Activated CD4-positive, alpha-beta T cell treated with anti-CD3 and anti-CD28 coated beads, Interleukin-2, amount 10 ng/mL, durations not matched to agents 7 days and 5 days (primary cell): ENCODE data around the gene SLC22A4. TPM values are rescaled to one million over a fixed set of nuclear protein-coding genes. Genes with fewer than 3 reads are reported as not detected.

Source experiments
- CTCF ChIA-PET: fragments of 350-600 bp; sonication (Branson Sonifier 250); formaldehyde crosslinking; loops from one replicate; lab custom pipeline; 2021; ENCODE audit warnings: antibody characterized with exemption; lab: Charles Lee
- POLR2A ChIA-PET: fragments of 350-600 bp; sonication (Branson Sonifier 250); formaldehyde crosslinking; loops from one replicate; lab custom pipeline; 2021; ENCODE audit warnings: antibody characterized with exemption; lab: Charles Lee
- DNase-seq: peaks from one replicate; pipeline ENCODE4 v3.0.0-alpha.2; 2020
- H3K27ac Mint-ChIP-seq: one replicate; pipeline ENCODE4 v1.8.0; 2021; ENCODE audit warnings: mild to moderate bottlenecking, moderate library complexity, mixed read lengths
- H3K27me3 Mint-ChIP-seq: one replicate; pipeline ENCODE4 v1.8.0; 2021; ENCODE audit warnings: mixed read lengths
- H3K36me3 Mint-ChIP-seq: one replicate; pipeline ENCODE4 v1.8.0; 2021; ENCODE audit warnings: low read depth, mixed read lengths
- H3K4me1 Mint-ChIP-seq: one replicate; pipeline ENCODE4 v1.8.0; 2021; ENCODE audit warnings: mixed read lengths
- H3K4me3 Mint-ChIP-seq: one replicate; pipeline ENCODE4 v1.8.0; 2021; ENCODE audit warnings: mild to moderate bottlenecking, moderate library complexity, mixed read lengths
- H3K9me3 Mint-ChIP-seq: one replicate; pipeline ENCODE4 v1.8.0; 2021; ENCODE audit warnings: mixed read lengths
- total RNA-seq, 2 experiments: library from RNA; stranded (reverse); gene quantifications; one replicate each; pipeline ENCODE4 v1.2.3, GENCODE V29; 2021

SLC22A4 gene
- total RNA-seq, 2 experiments from 2014 or later = not detected

- ChIA-PET CTCF (interaction anchor here (0.8 to 8.3 kb wide), 5 partner anchors 10 to 436 kb away, joined by 3 to 147 read pairs (median 4); no protein-coding TSS in a partner anchor), POLR2A (no interaction called here)
- no peaks in the 10 kb centered on the region for H3K27me3 Mint-ChIP-seq
- H3K27ac Mint-ChIP-seq = peak overlapping the region; percentile 48
- H3K4me1 Mint-ChIP-seq = peaks cover 40% of the 10 kb centered on the region
- H3K9me3 Mint-ChIP-seq = no peaks in the 10 kb centered on the region
- H3K36me3 Mint-ChIP-seq = no peaks in the 10 kb centered on the region
- no peak for DNase-seq
- H3K4me3 Mint-ChIP-seq = no peak overlapping the region
Observed at GRCh38 chr5:132384506-132385050, 90.4 kb downstream of the SLC22A4 start.

DNA sequence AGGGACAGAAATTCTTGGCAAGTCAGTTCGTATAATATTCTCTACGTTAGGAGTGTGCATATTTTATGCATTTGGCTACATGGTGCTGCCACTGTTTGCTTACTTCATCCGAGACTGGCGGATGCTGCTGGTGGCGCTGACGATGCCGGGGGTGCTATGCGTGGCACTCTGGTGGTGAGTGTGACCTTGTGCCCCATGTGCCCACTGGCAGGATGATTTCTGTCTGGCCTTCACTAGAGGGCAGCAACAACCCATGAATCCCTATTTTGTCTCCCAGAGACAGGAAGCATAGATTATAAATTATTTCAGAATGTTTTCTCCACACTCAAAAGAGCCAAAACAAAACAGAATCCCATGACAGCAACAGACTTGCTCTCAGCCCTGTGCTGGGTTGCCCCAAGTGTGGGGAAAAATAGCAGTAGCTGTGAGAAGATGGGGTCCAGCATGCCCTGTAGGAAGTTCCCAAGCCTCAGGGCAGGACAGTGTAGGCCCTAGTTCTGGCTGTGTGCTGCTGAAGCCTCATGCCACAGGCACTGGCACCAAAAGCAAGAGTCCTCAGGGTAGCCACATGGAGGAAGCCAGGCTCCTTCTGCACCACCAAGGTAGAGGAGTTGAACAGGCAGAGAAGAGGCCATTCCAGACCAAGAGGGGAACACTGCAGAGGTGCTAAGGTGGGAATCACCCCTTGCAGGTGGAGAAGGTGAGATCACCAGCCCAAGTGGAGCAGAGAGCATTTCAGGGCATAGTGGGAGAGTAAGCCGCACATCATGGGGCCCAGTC, 91.3 kb downstream of the SLC22A4 start:
- Mint-ChIP-seq H3K36me3 (no peaks in the 10 kb centered on the region), H3K4me1 (peaks cover 49% of the 10 kb centered on the region), H3K4me3 (no peak overlapping the region), H3K27ac (peak overlapping the region; percentile 84), H3K27me3 (no peaks in the 10 kb centered on the region), H3K9me3 (no peaks in the 10 kb centered on the region)
- ChIA-PET POLR2A (no interaction called here), CTCF (interaction anchor here (1.1 to 8.3 kb wide), 13 partner anchors 10 to 699 kb away, joined by 3 to 147 read pairs (median 8); partner anchors contain the start of gene SLC22A5)
- peak; percentile 80 for DNase-seq

DNA sequence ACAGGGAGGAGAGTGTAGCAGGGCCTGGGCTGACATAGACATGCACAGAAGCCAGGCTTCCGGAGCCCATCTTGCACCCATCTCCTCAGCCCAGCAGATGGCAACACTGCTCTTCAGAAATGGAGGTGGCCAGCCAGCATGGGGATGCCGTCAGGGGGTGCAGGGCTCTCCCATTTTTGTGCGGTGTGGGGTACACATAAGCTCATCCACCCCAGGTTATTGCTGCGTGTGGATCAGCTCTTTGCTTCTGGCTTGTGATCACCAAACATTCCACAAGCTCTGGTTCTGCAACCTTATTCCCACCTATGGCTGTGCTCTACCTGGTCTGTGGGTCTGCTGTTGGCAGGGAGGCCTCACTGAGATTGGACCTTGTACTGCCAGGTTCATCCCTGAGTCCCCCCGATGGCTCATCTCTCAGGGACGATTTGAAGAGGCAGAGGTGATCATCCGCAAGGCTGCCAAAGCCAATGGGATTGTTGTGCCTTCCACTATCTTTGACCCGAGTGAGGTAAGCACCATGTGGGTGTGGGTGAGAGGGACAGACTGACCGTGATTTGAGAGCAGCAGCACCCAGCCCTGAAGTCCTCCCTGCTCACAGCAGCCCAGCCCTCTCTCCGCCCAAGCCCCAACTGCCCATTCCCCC, 92.6 kb downstream of the SLC22A4 start:
- H3K36me3 Mint-ChIP-seq = no peaks in the 10 kb centered on the region
- H3K4me3 Mint-ChIP-seq = no peak overlapping the region
- DNase-seq = peak; percentile 84
- ChIA-PET POLR2A (interaction anchor here (0.9 kb wide), 1 partner anchor 108 kb away, joined by 4 read pairs; no protein-coding TSS in a partner anchor), CTCF (interaction anchor here (0.5 to 8.3 kb wide), 40 partner anchors 9 to 771 kb away, joined by 3 to 147 read pairs (median 4); partner anchors contain the start of gene SLC22A5)
- H3K27me3 Mint-ChIP-seq = no peaks in the 10 kb centered on the region
- peak overlapping the region; percentile 86 for H3K27ac Mint-ChIP-seq
- peaks cover 57% of the 10 kb centered on the region for H3K4me1 Mint-ChIP-seq
- no peaks in the 10 kb centered on the region for H3K9me3 Mint-ChIP-seq

DNA sequence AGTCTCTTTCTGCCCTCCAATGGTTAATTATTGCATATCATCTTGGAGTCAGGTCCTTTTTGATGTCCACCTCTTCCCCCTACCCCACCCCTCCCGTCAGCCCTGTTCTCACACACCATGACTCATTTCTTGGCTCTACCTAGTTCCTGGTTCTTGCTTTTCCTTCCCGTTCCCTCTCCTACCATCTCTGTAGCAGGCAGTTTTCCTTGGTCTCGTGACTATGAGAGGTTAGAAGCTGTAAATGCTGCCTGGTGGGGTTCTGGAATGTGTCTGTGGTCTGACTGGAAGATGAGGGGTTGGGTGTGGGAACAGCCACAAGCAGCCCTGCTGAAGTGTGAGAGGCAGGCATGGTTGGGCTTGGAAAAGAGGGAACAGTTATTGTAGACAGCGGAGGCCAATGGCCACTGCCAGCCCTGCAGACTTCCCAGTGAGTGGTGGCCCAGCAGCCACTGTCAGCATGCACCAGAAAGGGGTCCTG, 93.5 kb downstream of the SLC22A4 start:
- H3K27ac Mint-ChIP-seq = peak overlapping the region; percentile 44
- no peak overlapping the region for H3K4me3 Mint-ChIP-seq
- POLR2A ChIA-PET = no interaction called here
- CTCF ChIA-PET = interaction anchor here (0.7 to 8.3 kb wide), 8 partner anchors 13 to 441 kb away, joined by 3 to 147 read pairs (median 8); partner anchors contain the start of gene SLC22A5
- no peaks in the 10 kb centered on the region for H3K27me3 Mint-ChIP-seq
- no peak for DNase-seq
- H3K9me3 Mint-ChIP-seq = no peaks in the 10 kb centered on the region
- H3K36me3 Mint-ChIP-seq = no peaks in the 10 kb centered on the region
- peaks cover 64% of the 10 kb centered on the region for H3K4me1 Mint-ChIP-seq

DNA sequence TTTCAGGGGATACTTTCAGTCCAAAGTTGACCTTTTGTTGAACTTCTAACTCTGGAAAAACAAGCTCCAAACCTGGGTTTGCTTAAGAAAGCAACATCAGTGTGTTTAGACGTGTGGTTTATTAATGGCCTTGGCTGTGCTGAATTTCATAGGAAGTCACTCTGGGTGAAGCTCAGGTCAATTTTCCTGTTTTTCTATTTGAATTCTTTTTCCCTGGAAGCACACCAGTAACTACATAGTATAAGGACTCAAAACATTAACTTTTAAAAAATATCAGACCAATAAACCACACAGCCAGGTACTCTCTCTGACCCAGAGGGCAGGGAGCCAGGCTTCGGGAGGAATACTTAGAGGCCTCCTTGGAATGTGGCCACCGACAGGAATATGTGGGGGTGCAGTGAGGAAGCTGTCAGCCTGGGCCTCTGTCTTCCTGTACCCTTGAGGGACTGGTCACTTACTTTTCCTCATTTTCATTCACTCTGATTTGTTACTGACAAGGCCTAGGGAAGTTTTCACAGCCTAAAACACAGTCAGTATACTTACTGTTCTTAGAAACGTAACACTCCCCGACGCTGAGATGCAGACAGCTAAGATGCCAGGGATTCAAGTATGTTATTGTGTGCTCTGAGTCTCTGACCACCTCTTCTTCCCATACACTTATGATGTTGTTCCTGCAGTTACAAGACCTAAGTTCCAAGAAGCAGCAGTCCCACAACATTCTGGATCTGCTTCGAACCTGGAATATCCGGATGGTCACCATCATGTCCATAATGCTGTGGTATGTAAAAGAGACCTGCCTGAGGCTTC, 94.3 kb downstream of the SLC22A4 start:
- CTCF ChIA-PET = interaction anchor here (0.7 to 8.3 kb wide), 2 partner anchors 114 to 137 kb away, joined by 4 to 147 read pairs; no protein-coding TSS in a partner anchor
- Mint-ChIP-seq H3K27me3 (no peaks in the 10 kb centered on the region), H3K4me3 (no peak overlapping the region), H3K4me1 (peaks cover 72% of the 10 kb centered on the region), H3K9me3 (no peaks in the 10 kb centered on the region), H3K27ac (no peak overlapping the region), H3K36me3 (no peaks in the 10 kb centered on the region)
- POLR2A ChIA-PET = no interaction called here
- DNase-seq = no peak

- no peak overlapping the region for H3K4me3 Mint-ChIP-seq
- POLR2A ChIA-PET = no interaction called here
- H3K9me3 Mint-ChIP-seq = no peaks in the 10 kb centered on the region
- H3K4me1 Mint-ChIP-seq = peaks cover 77% of the 10 kb centered on the region
- H3K36me3 Mint-ChIP-seq = no peaks in the 10 kb centered on the region
- H3K27ac Mint-ChIP-seq = no peak overlapping the region
- H3K27me3 Mint-ChIP-seq = no peaks in the 10 kb centered on the region
- DNase-seq = no peak
- CTCF ChIA-PET = interaction anchor here (8.3 kb wide), 1 partner anchor 113 kb away, joined by 147 read pairs; no protein-coding TSS in a partner anchor
Observed at GRCh38 chr5:132389051-132389331, 94.8 kb downstream of the SLC22A4 start.

DNA sequence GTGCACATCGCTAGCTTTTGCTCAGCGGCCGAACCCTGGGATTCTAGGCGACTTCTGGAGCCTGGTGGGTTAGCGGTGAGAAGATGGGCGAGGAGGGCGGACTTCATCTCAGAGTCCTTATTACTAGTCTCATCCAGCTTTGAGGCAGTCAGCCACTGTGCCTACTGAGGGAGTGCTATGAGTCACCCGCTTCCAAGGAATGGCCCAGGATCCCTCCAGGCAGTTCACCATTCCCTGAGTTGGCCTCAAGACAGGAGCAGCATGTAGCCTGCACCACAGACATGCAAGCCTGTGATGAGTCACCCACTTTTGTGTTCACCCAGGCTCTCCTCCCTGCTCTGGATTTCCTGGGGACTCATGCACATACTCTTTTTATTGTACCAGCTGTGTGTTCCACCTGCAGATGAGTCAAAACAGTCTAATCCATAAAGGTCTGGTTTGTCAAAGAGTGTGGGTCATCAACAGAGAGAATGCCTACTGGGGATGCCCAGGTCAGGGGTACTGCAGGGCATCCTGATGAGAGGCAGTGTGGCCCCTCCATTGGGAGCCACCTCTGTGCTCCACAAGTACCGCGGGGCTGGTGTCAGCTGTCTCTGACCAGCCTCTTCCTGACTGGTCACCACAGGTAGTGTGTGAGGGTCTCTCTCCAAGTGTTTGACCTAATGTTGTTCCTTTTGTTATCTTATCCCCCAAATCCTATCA, 95.5 kb downstream of the SLC22A4 start:
- no peaks in the 10 kb centered on the region for H3K27me3 Mint-ChIP-seq
- ChIA-PET CTCF (interaction anchor here (0.6 to 8.3 kb wide), 7 partner anchors 9 to 431 kb away, joined by 3 to 147 read pairs (median 3); no protein-coding TSS in a partner anchor), POLR2A (interaction anchor here (0.6 to 1.2 kb wide), 5 partner anchors 91 to 130 kb away, joined by 3 to 5 read pairs (median 3); no protein-coding TSS in a partner anchor)
- H3K36me3 Mint-ChIP-seq = peaks cover 5% of the 10 kb centered on the region
- no peaks in the 10 kb centered on the region for H3K9me3 Mint-ChIP-seq
- peaks cover 84% of the 10 kb centered on the region for H3K4me1 Mint-ChIP-seq
- H3K4me3 Mint-ChIP-seq = no peak overlapping the region
- peak overlapping the region; percentile 27 for H3K27ac Mint-ChIP-seq
- DNase-seq = no peak

- Mint-ChIP-seq H3K27ac (no peak overlapping the region), H3K4me1 (peaks cover 87% of the 10 kb centered on the region), H3K4me3 (no peak overlapping the region), H3K27me3 (no peaks in the 10 kb centered on the region), H3K36me3 (peaks cover 19% of the 10 kb centered on the region), H3K9me3 (no peaks in the 10 kb centered on the region)
- POLR2A ChIA-PET = no interaction called here
- DNase-seq = no peak
- CTCF ChIA-PET = interaction anchor here (0.7 to 8.3 kb wide), 4 partner anchors 48 to 137 kb away, joined by 3 to 147 read pairs (median 4); no protein-coding TSS in a partner anchor
Observed at GRCh38 chr5:132391247-132391646, 97.1 kb downstream of the SLC22A4 start.

DNA sequence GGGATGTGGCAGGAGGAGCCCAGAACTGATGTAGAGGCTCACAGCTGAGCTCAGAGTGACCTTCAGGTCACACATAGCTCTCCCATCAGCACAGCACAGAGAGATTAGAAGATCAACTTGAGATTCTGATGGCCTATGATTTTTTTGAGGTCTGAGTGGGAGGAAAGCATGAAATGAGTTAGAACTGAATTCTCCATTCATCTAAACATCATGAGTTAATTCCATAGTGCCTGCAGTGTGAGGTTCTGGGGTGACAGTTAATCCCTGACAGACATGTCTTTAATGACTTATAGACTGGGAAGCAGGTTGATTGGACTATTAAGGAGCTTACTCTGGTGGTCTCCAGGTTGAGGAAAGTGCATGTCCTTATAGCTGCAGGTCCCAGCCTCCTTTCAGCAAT, 97.7 kb downstream of the SLC22A4 start:
- no peaks in the 10 kb centered on the region for H3K27me3 Mint-ChIP-seq
- no peak for DNase-seq
- peak overlapping the region; percentile 51 for H3K27ac Mint-ChIP-seq
- ChIA-PET CTCF (interaction anchor here (0.7 to 8.3 kb wide), 2 partner anchors 19 to 110 kb away, joined by 3 to 147 read pairs; no protein-coding TSS in a partner anchor), POLR2A (no interaction called here)
- H3K36me3 Mint-ChIP-seq = peaks cover 21% of the 10 kb centered on the region
- peaks cover 87% of the 10 kb centered on the region for H3K4me1 Mint-ChIP-seq
- no peak overlapping the region for H3K4me3 Mint-ChIP-seq
- no peaks in the 10 kb centered on the region for H3K9me3 Mint-ChIP-seq

DNA sequence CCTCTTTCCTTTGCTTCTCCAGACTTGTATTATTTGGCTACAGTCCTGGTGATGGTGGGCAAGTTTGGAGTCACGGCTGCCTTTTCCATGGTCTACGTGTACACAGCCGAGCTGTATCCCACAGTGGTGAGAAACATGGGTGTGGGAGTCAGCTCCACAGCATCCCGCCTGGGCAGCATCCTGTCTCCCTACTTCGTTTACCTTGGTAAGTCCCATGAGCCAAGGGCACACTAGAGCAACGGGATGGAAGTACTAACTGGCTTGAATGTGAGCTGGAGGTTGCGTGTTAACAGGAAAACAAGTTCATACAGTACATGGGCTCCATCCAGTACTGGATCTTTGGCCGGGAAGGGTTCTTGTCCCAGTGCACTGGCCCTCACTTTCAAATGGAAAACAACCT, 98.2 kb downstream of the SLC22A4 start:
- POLR2A ChIA-PET = no interaction called here
- Mint-ChIP-seq H3K4me3 (no peak overlapping the region), H3K4me1 (peaks cover 87% of the 10 kb centered on the region), H3K27me3 (no peaks in the 10 kb centered on the region), H3K27ac (no peak overlapping the region), H3K36me3 (peaks cover 21% of the 10 kb centered on the region), H3K9me3 (no peaks in the 10 kb centered on the region)
- no peak for DNase-seq
- CTCF ChIA-PET = interaction anchor here (0.7 to 8.3 kb wide), 2 partner anchors 19 to 110 kb away, joined by 3 to 147 read pairs; no protein-coding TSS in a partner anchor

DNA sequence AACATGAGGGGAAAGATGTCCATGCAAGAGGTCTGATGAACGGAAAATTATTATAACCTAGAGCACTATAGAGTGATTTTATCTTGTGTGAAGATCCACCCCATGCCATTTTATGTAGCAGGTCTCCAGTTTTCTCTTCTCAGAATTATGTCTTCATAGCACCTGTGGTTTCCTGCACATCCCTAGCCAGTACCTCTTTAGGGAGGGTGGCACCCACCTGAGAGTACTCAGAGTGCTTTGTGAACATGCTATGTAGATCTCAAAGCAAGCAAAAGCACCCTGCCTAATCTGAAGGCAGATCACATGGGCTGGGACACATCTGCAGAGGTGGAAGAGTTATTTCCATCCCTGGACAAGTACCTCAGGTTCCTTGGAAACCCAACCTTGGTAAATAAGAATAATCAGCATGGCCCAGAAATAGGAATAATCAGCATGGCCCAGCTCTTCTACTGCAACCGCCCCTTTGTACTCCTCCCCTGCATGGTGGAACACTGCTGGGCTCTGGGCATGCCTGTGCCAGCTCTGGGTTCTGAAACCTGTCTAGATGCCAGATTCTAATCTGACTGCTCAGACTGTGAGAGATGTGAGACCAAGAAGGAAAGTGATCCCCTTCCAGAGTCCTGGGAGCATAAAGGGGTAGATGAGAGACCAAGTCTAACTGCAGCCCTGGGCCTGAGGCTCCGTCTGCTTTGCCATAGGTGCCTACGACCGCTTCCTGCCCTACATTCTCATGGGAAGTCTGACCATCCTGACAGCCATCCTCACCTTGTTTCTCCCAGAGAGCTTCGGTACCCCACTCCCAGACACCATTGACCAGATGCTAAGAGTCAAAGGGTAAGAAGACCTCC, 99.0 kb downstream of the SLC22A4 start:
- Mint-ChIP-seq H3K9me3 (no peaks in the 10 kb centered on the region), H3K36me3 (peaks cover 21% of the 10 kb centered on the region), H3K27me3 (no peaks in the 10 kb centered on the region), H3K4me1 (peaks cover 87% of the 10 kb centered on the region), H3K27ac (peak overlapping the region; percentile 7), H3K4me3 (no peak overlapping the region)
- no peak for DNase-seq
- CTCF ChIA-PET = interaction anchor here (1.1 to 1.2 kb wide), 2 partner anchors 18 to 133 kb away, joined by 3 read pairs; no protein-coding TSS in a partner anchor
- POLR2A ChIA-PET = no interaction called here
